ENCODE data around the gene RIPOR3. TPM values are rescaled to one million over a fixed set of nuclear protein-coding genes. Genes with fewer than 3 reads are reported as not detected.

RIPOR3 gene
- total RNA-seq, 1 donor from 2014 or later = 15.1 TPM

- Histone ChIP-seq H3K4me3 (no peak overlapping the region), H3K4me1 (peaks cover 6 to 15% of the 10 kb centered on the region in 2 donors), H3K27me3 (no peaks in the 10 kb centered on the region), H3K36me3 (peaks cover 19 to 30% of the 10 kb centered on the region in 2 donors), H3K9me3 (no peaks in the 10 kb centered on the region), H3K27ac (no peak overlapping the region)
- TF ChIP-seq CTCF (IDR thresholded peaks at IDR 0.05) = no peak
- DNase-seq (ENCODE audit: low spot score in 2 of 2) = peak in 1 of 2 donors; percentile 56
- intact Hi-C loops (cut with DNase I) = no loop called here
Observed at GRCh38 chr20:50567860-50568548, 123.3 kb downstream of the RIPOR3 start.

GRCh38 chr20:50565871-50566270 lies 125.5 kb downstream of the RIPOR3 start:
- H3K4me1 ChIP-seq = peaks cover 9 to 18% of the 10 kb centered on the region in 2 donors
- peaks cover 19 to 39% of the 10 kb centered on the region in 2 donors for H3K36me3 ChIP-seq
- H3K4me3 ChIP-seq = no peak overlapping the region
- H3K9me3 ChIP-seq = no peaks in the 10 kb centered on the region
- no peak for DNase-seq (ENCODE audit: low spot score in 2 of 2)
- H3K27me3 ChIP-seq = no peaks in the 10 kb centered on the region
- no peak for TF ChIP-seq CTCF (IDR thresholded peaks at IDR 0.05)
- no peak overlapping the region for H3K27ac ChIP-seq
- intact Hi-C loops (cut with DNase I) = no loop called here

GRCh38 chr20:50565383-50565782 lies 126.0 kb downstream of the RIPOR3 start:
- TF ChIP-seq CTCF (IDR thresholded peaks at IDR 0.05) = no peak
- peaks cover 10 to 22% of the 10 kb centered on the region in 2 donors for H3K4me1 ChIP-seq
- H3K4me3 ChIP-seq = no peak overlapping the region
- intact Hi-C loops (cut with DNase I) = no loop called here
- peak overlapping the region in 1 of 2 donors; percentile 18 for H3K27ac ChIP-seq
- H3K36me3 ChIP-seq = peaks cover 19 to 39% of the 10 kb centered on the region in 2 donors
- H3K27me3 ChIP-seq = no peaks in the 10 kb centered on the region
- DNase-seq (ENCODE audit: low spot score in 2 of 2) = no peak
- H3K9me3 ChIP-seq = no peaks in the 10 kb centered on the region

- peaks cover 10 to 25% of the 10 kb centered on the region in 2 donors for H3K4me1 ChIP-seq
- no peak overlapping the region for H3K4me3 ChIP-seq
- H3K27me3 ChIP-seq = no peaks in the 10 kb centered on the region
- peaks cover 3 to 24% of the 10 kb centered on the region in 2 donors for H3K36me3 ChIP-seq
- H3K9me3 ChIP-seq = no peaks in the 10 kb centered on the region
- no peak for DNase-seq (ENCODE audit: low spot score in 2 of 2)
- no peak for TF ChIP-seq CTCF (IDR thresholded peaks at IDR 0.05)
- intact Hi-C loops (cut with DNase I) = loop anchor here (1.0 kb wide), 1 partner anchor 9 kb away; no protein-coding TSS in a partner anchor
- H3K27ac ChIP-seq = no peak overlapping the region
Observed at GRCh38 chr20:50563133-50563944, 128.0 kb downstream of the RIPOR3 start.

GRCh38 chr20:50562262-50562701 lies 129.1 kb downstream of the RIPOR3 start:
- no peaks in the 10 kb centered on the region for H3K27me3 ChIP-seq
- peak overlapping the region; percentile 74 to 86 for H3K27ac ChIP-seq
- peak overlapping the region in 1 of 2 donors; percentile 31 for H3K4me3 ChIP-seq
- intact Hi-C loops (cut with DNase I) = no loop called here
- H3K36me3 ChIP-seq = peaks cover 0 to 15% of the 10 kb centered on the region in 2 donors
- peaks cover 10 to 25% of the 10 kb centered on the region in 2 donors for H3K4me1 ChIP-seq
- no peak for DNase-seq (ENCODE audit: low spot score in 2 of 2)
- TF ChIP-seq CTCF (IDR thresholded peaks at IDR 0.05) = no peak
- H3K9me3 ChIP-seq = no peaks in the 10 kb centered on the region
